Smooth muscle cell (in vitro differentiated cells): ENCODE data around the gene RXRA. TPM values are rescaled to one million over a fixed set of nuclear protein-coding genes. Genes with fewer than 3 reads are reported as not detected.

ENCODE experiments used
- DNase-seq: peaks from one replicate; lab custom pipeline; 2025; ENCODE audit not compliant: unreplicated experiment; lab: John Stamatoyannopoulos, UW
- H2AFZ ChIP-seq: fragments of 200-600 bp; sonication (generic); 2 replicates; pipeline ENCODE4 v1.6.0; 2016; ENCODE audit warnings: antibody characterized with exemption, low read depth, mild to moderate bottlenecking
- H3F3A ChIP-seq: fragments of 200-600 bp; sonication (generic); 2 replicates; pipeline ENCODE4 v1.6.0; 2017; ENCODE audit warnings: antibody characterized with exemption, low read depth
- H3K27ac ChIP-seq: fragments of 200-600 bp; sonication (generic); 2 replicates; pipeline ENCODE4 v1.5.1; 2016; ENCODE audit warnings: low read depth, mild to moderate bottlenecking
- H3K27me3 ChIP-seq: fragments of 200-600 bp; sonication (generic); 2 replicates; pipeline ENCODE4 v1.6.1; 2016; ENCODE audit warnings: low read depth, mild to moderate bottlenecking
- H3K36me3 ChIP-seq: fragments of 200-600 bp; sonication (generic); 2 replicates; pipeline ENCODE4 v1.5.1; 2016; ENCODE audit warnings: low read depth
- H3K4me1 ChIP-seq: fragments of 200-600 bp; sonication (generic); 2 replicates; pipeline ENCODE4 v1.5.1; 2016; ENCODE audit warnings: low read depth
- H3K4me2 ChIP-seq: fragments of 200-600 bp; sonication (generic); 2 replicates; pipeline ENCODE4 v1.6.0; 2016; ENCODE audit warnings: mild to moderate bottlenecking
- H3K4me3 ChIP-seq: fragments of 200-600 bp; sonication (generic); 2 replicates; pipeline ENCODE4 v1.5.1; 2016; ENCODE audit warnings: mild to moderate bottlenecking
- H3K79me2 ChIP-seq: fragments of 200-600 bp; sonication (generic); 2 replicates; pipeline ENCODE4 v1.6.0; 2016; ENCODE audit warnings: low read depth, mild to moderate bottlenecking
- H3K9ac ChIP-seq: fragments of 200-600 bp; sonication (generic); 2 replicates; pipeline ENCODE4 v1.6.0; 2016; ENCODE audit warnings: low read depth
- H3K9me3 ChIP-seq: fragments of 200-600 bp; sonication (generic); replicated peaks from 2 replicates; pipeline ENCODE4 v1.5.1; 2016; ENCODE audit warnings: low read depth
- H4K20me1 ChIP-seq: fragments of 200-600 bp; sonication (generic); 2 replicates; pipeline ENCODE4 v1.6.0; 2016; ENCODE audit warnings: low read depth
- CTCF ChIP-seq: fragments of 200-600 bp; sonication (generic); IDR thresholded peaks from 2 replicates; pipeline ENCODE4 v1.5.1; 2017; ENCODE audit warnings: borderline replicate concordance, mild to moderate bottlenecking, antibody characterized with exemption; ENCODE audit not compliant: insufficient read depth, poor library complexity, severe bottlenecking
- WGBS: methylation state at CpG from one replicate; pipeline ENCODE4 v1.1.7; 2016; ENCODE audit warnings: low lambda C conversion rate; 5-methylcytosine and 5-hydroxymethylcytosine counted together
- polyA plus RNA-seq: library from polyadenylated mRNA; unstranded; fragments of >200 nt; fragmentation: Nextera tagmentation; extraction: Ambion mirVana; gene quantifications from 2 replicates; pipeline ENCODE4 v1.2.1, GENCODE V29; 2016
- total RNA-seq: library from RNA; depleted of rRNA; stranded (reverse); fragments of >200 nt; gene quantifications from 2 replicates; pipeline ENCODE4 v1.2.3, GENCODE V29; 2014

RXRA gene
- total and polyA plus RNA-seq, 2 experiments from 2014 or later = 8.9 to 23.1 TPM

GRCh38 chr9:134475011-134475790 lies 148.9 kb downstream of the RXRA start:
- H3K4me2 ChIP-seq = peak overlapping the region; percentile 14
- no peaks in the 10 kb centered on the region for H3K4me1 ChIP-seq
- peak overlapping the region; percentile 44 for H3K27ac ChIP-seq
- H3F3A ChIP-seq = no peaks in the 10 kb centered on the region
- no peak for TF ChIP-seq CTCF
- no peak overlapping the region for H3K4me3 ChIP-seq
- H3K36me3 ChIP-seq = no peaks in the 10 kb centered on the region
- H3K9me3 ChIP-seq = no peaks in the 10 kb centered on the region
- no peaks in the 10 kb centered on the region for H3K79me2 ChIP-seq
- H2AFZ ChIP-seq = no peak overlapping the region
- no peak overlapping the region for H3K9ac ChIP-seq
- no peaks in the 10 kb centered on the region for H3K27me3 ChIP-seq
- WGBS = 55% methylated on average over 26 of the region's 27 CpGs
- no peaks in the 10 kb centered on the region for H4K20me1 ChIP-seq
- DNase-seq = peak; percentile 37

GRCh38 chr9:134476272-134476941 lies 150.2 kb downstream of the RXRA start:
- Histone ChIP-seq H4K20me1 (no peaks in the 10 kb centered on the region), H3K36me3 (no peaks in the 10 kb centered on the region), H3K79me2 (no peaks in the 10 kb centered on the region), H3K27ac (peak overlapping the region; percentile 56), H3K4me2 (no peak overlapping the region), H3K4me3 (no peak overlapping the region), H3K4me1 (no peaks in the 10 kb centered on the region), H3K27me3 (no peaks in the 10 kb centered on the region), H3K9me3 (no peaks in the 10 kb centered on the region), H3K9ac (no peak overlapping the region), H3F3A (no peaks in the 10 kb centered on the region), H2AFZ (no peak overlapping the region)
- DNase-seq = no peak
- 91% methylated on average over 9 of the region's 9 CpGs for WGBS
- TF ChIP-seq CTCF = no peak

GRCh38 chr9:134476942-134477335 lies 150.7 kb downstream of the RXRA start:
- H3F3A ChIP-seq = no peaks in the 10 kb centered on the region
- TF ChIP-seq CTCF = no peak
- H3K4me2 ChIP-seq = no peak overlapping the region
- H2AFZ ChIP-seq = no peak overlapping the region
- H3K4me3 ChIP-seq = no peak overlapping the region
- H3K27ac ChIP-seq = no peak overlapping the region
- no peaks in the 10 kb centered on the region for H3K4me1 ChIP-seq
- WGBS = 94% methylated on average over 15 of the region's 15 CpGs
- no peaks in the 10 kb centered on the region for H3K79me2 ChIP-seq
- H3K36me3 ChIP-seq = no peaks in the 10 kb centered on the region
- no peaks in the 10 kb centered on the region for H4K20me1 ChIP-seq
- no peak overlapping the region for H3K9ac ChIP-seq
- H3K27me3 ChIP-seq = no peaks in the 10 kb centered on the region
- no peak for DNase-seq
- no peaks in the 10 kb centered on the region for H3K9me3 ChIP-seq
